ENCODE measurements around the gene PPP2R1B.

PPP2R1B gene

GRCh38 chr11:111736181-111736590, 30.0 kb downstream of the PPP2R1B start:
- no peak for DNase-seq (ENCODE audit: extremely low spot score)
- TF ChIP-seq CTCF (IDR thresholded peaks at IDR 0.05; ENCODE audit: control extremely low read depth, extremely low read depth, low read depth, missing control alignments) = no peak
- ChIA-PET POLR2A (no interaction called here), CTCF (interaction anchor here (1.3 kb wide), 1 partner anchor 42 kb away, joined by 4 read pairs; no protein-coding TSS in a partner anchor)

GRCh38 chr11:111735262-111736116, 30.7 kb downstream of the PPP2R1B start:
- ChIA-PET POLR2A (no interaction called here), CTCF (interaction anchor here (1.1 to 1.3 kb wide), 2 partner anchors 13 to 42 kb away, joined by 4 read pairs; no protein-coding TSS in a partner anchor)
- no peak for DNase-seq (ENCODE audit: extremely low spot score)
- TF ChIP-seq CTCF (IDR thresholded peaks at IDR 0.05; ENCODE audit: control extremely low read depth, extremely low read depth, low read depth, missing control alignments) = no peak

DNA sequence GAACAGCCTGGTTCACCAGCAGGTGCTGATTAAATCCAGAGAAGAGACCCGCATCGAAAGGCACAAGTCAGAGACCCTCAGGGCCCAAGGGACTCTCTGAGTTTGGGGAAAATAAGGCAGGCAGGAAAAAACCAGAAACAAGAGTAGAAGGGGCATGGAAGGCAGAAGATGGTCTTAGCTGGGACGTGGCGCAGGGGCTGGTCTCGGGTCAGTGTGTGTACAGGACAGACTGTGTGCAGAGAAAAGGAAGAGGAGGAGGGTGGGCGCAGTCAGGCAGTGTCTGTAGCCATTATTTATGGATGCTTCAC, 31.3 kb downstream of the PPP2R1B start:
- TF ChIP-seq CTCF (IDR thresholded peaks at IDR 0.05; ENCODE audit: control extremely low read depth, extremely low read depth, low read depth, missing control alignments) = no peak
- ChIA-PET CTCF (interaction anchor here (1.1 to 1.7 kb wide), 4 partner anchors 8 to 43 kb away, joined by 3 to 4 read pairs (median 4); no protein-coding TSS in a partner anchor), POLR2A (no interaction called here)
- no peak for DNase-seq (ENCODE audit: extremely low spot score)

GRCh38 chr11:111734101-111734953, 31.9 kb downstream of the PPP2R1B start:
- ChIA-PET POLR2A (no interaction called here), CTCF (interaction anchor here (1.1 to 1.7 kb wide), 4 partner anchors 9 to 43 kb away, joined by 3 to 4 read pairs (median 4); no protein-coding TSS in a partner anchor)
- TF ChIP-seq CTCF (IDR thresholded peaks at IDR 0.05; ENCODE audit: control extremely low read depth, extremely low read depth, low read depth, missing control alignments) = no peak

GRCh38 chr11:111733611-111734088, 32.5 kb downstream of the PPP2R1B start:
- no peak for DNase-seq (ENCODE audit: extremely low spot score)
- no peak for TF ChIP-seq CTCF (IDR thresholded peaks at IDR 0.05; ENCODE audit: control extremely low read depth, extremely low read depth, low read depth, missing control alignments)
- ChIA-PET POLR2A (no interaction called here), CTCF (interaction anchor here (1.2 to 1.7 kb wide), 3 partner anchors 9 to 44 kb away, joined by 3 to 4 read pairs (median 4); no protein-coding TSS in a partner anchor)

More at GRCh38 chr11:111734101-111734953, 31.9 kb downstream of the PPP2R1B start:
- DNase-seq (ENCODE audit: extremely low spot score) = no peak

DNA sequence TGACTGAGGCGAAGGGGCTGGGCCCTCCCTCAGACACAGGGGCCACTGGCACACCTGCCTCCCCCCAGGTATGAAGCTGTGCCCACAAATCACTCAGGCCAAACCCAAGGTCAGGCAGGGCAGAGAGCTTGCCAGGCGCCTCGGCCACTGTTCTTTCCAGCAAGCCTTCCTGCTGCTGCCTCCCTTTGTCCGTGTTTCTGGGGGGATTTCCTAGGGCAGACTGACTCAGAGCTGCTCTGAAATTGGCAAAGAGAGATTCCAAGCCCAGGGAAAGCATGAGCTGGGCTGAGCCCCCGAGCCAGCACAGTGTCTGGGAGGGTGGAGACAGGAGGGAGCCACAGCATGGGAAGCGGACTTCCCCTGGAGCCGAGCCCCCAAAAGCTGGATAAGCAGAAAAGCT, 33.2 kb downstream of the PPP2R1B start:
- no peak for TF ChIP-seq CTCF (IDR thresholded peaks at IDR 0.05; ENCODE audit: control extremely low read depth, extremely low read depth, low read depth, missing control alignments)
- POLR2A ChIA-PET = no interaction called here

More for the DNA sequence above, 33.2 kb downstream of the PPP2R1B start:
- no peak for DNase-seq (ENCODE audit: extremely low spot score)
- CTCF ChIA-PET = interaction anchor here (1.5 to 2.1 kb wide), 3 partner anchors 9 to 128 kb away, joined by 4 to 5 read pairs (median 4); no protein-coding TSS in a partner anchor

All from GM10248 (cell line).